HEK293 (cell line): ENCODE measurements around the gene IVD.

ENCODE experiments used
- CTCF ChIA-PET: fragments of 350-600 bp; formaldehyde crosslinking; extraction: SDS; loops from one replicate; lab custom pipeline; 2021; ENCODE audit warnings: antibody characterized with exemption; lab: Yijun Ruan, JAX
- POLR2A ChIA-PET: fragments of 300-600 bp; formaldehyde crosslinking; extraction: SDS; loops from one replicate; lab custom pipeline; 2020; ENCODE audit warnings: antibody characterized with exemption, inconsistent platforms; lab: Yijun Ruan, JAX
- H3K27ac ChIP-seq: fragments of 200-500 bp; sonication (Bioruptor generic); 2 replicates; pipeline ENCODE4 v1.5.1; 2014; ENCODE audit warnings: low read depth, low read length, control low read depth, inconsistent platforms; ENCODE audit errors: extremely low read depth
- H3K36me3 ChIP-seq, 2 experiments: fragments of 200-500 bp in 1 of 2; sonication (Bioruptor generic) in 1 of 2; 1 replicate in 1 of 2; 2 replicates in 1 of 2; pipeline ENCODE4 v1.5.1; 2014 to 2017; ENCODE audit warnings: inconsistent platforms in 2 of 2, low read length in 2 of 2; ENCODE audit not compliant: control insufficient read depth in 2 of 2, insufficient read depth in 1 of 2
- H3K4me1 ChIP-seq: fragments of 200-500 bp; sonication (Bioruptor generic); 2 replicates; pipeline ENCODE4 v1.5.1; 2014; ENCODE audit warnings: mild to moderate bottlenecking, low read length, inconsistent platforms; ENCODE audit not compliant: control insufficient read depth, insufficient read depth
- H3K4me3 ChIP-seq: 2 replicates; pipeline ENCODE4 v1.5.1; 2011; ENCODE audit warnings: low read depth, mild to moderate bottlenecking, control low read depth, low read length, moderate library complexity
- H3K9me3 ChIP-seq: fragments of 200-500 bp; sonication (Bioruptor generic); 2 replicates; pipeline ENCODE4 v1.5.1; 2014; ENCODE audit warnings: low read depth, low read length, inconsistent platforms; ENCODE audit not compliant: control insufficient read depth, insufficient read depth
- GLIS1 ChIP-seq: fragments of 450-650 bp; formaldehyde crosslinking; IDR thresholded peaks from 2 replicates; pipeline ENCODE4 v1.5.1; 2016; ENCODE audit warnings: missing biosample characterization, missing genetic modification characterization
- GLIS2 ChIP-seq: fragments of 450-650 bp; formaldehyde crosslinking; IDR thresholded peaks from 2 replicates; pipeline ENCODE4 v1.5.1; 2016; ENCODE audit warnings: missing biosample characterization, missing genetic modification characterization
- MZF1 ChIP-seq: fragments of 450-650 bp; formaldehyde crosslinking; IDR thresholded peaks from 2 replicates; pipeline ENCODE4 v1.5.1; 2017; ENCODE audit warnings: missing biosample characterization, missing genetic modification characterization, borderline replicate concordance
- SP2 ChIP-seq: fragments of 450-650 bp; formaldehyde crosslinking; IDR thresholded peaks from 2 replicates; pipeline ENCODE4 v1.5.1; 2016; ENCODE audit warnings: missing biosample characterization, missing genetic modification characterization
- SP3 ChIP-seq: fragments of 450-650 bp; formaldehyde crosslinking; IDR thresholded peaks from 2 replicates; pipeline ENCODE4 v1.5.1; 2016; ENCODE audit warnings: missing biosample characterization, missing genetic modification characterization
- ZBTB20 ChIP-seq: fragments of 450-650 bp; formaldehyde crosslinking; IDR thresholded peaks from 2 replicates; pipeline ENCODE4 v1.5.1; 2016; ENCODE audit warnings: missing biosample characterization, missing genetic modification characterization
- ZBTB8A ChIP-seq: fragments of 450-650 bp; formaldehyde crosslinking; IDR thresholded peaks from 2 replicates; pipeline ENCODE4 v1.5.1; 2016; ENCODE audit warnings: missing biosample characterization, missing genetic modification characterization
- ZIC2 ChIP-seq: fragments of 450-650 bp; formaldehyde crosslinking; IDR thresholded peaks from 2 replicates; pipeline ENCODE4 v1.5.1; 2016; ENCODE audit warnings: missing biosample characterization, missing genetic modification characterization
- ZNF140 ChIP-seq: fragments of 450-650 bp; formaldehyde crosslinking; IDR thresholded peaks from 2 replicates; pipeline ENCODE4 v1.5.1; 2016; ENCODE audit warnings: missing biosample characterization, missing genetic modification characterization
- ZNF23 ChIP-seq: fragments of 450-650 bp; formaldehyde crosslinking; IDR thresholded peaks from 2 replicates; pipeline ENCODE4 v1.5.1; 2016; ENCODE audit warnings: missing biosample characterization, missing genetic modification characterization, borderline replicate concordance
- ZNF341 ChIP-seq: fragments of 450-650 bp; formaldehyde crosslinking; IDR thresholded peaks from 2 replicates; pipeline ENCODE4; 2016; ENCODE audit warnings: low read depth, missing biosample characterization, missing genetic modification characterization
- ZNF366 ChIP-seq: fragments of 450-650 bp; formaldehyde crosslinking; conservative IDR thresholded peaks from 2 replicates; pipeline ENCODE4 v1.5.1; 2016; ENCODE audit warnings: missing biosample characterization, missing genetic modification characterization
- ZNF555 ChIP-seq: fragments of 450-650 bp; formaldehyde crosslinking; conservative IDR thresholded peaks from 2 replicates; pipeline ENCODE4 v1.5.1; 2017; ENCODE audit warnings: missing biosample characterization, mild to moderate bottlenecking, missing genetic modification characterization, inconsistent platforms
- ZNF596 ChIP-seq: fragments of 450-650 bp; IDR thresholded peaks from 2 replicates; pipeline ENCODE4 v1.5.0; 2018; ENCODE audit warnings: missing biosample characterization, mild to moderate bottlenecking, missing genetic modification characterization, moderate library complexity
- ZNF629 ChIP-seq: fragments of 450-650 bp; formaldehyde crosslinking; IDR thresholded peaks from 2 replicates; pipeline ENCODE4 v1.5.1; 2017; ENCODE audit warnings: missing biosample characterization, missing genetic modification characterization
- ZNF76 ChIP-seq: fragments of 450-650 bp; formaldehyde crosslinking; IDR thresholded peaks from 2 replicates; pipeline ENCODE4; 2016; ENCODE audit warnings: low read depth, missing biosample characterization, missing genetic modification characterization, borderline replicate concordance
- ZNF776 ChIP-seq: fragments of 450-650 bp; formaldehyde crosslinking; IDR thresholded peaks from 2 replicates; pipeline ENCODE4 v1.5.0; 2017; ENCODE audit warnings: missing biosample characterization, missing genetic modification characterization, borderline replicate concordance
- ZNF792 ChIP-seq: fragments of 450-650 bp; formaldehyde crosslinking; IDR thresholded peaks from 2 replicates; pipeline ENCODE4 v1.5.1; 2016; ENCODE audit warnings: missing biosample characterization, missing genetic modification characterization
- ZSCAN30 ChIP-seq: fragments of 450-650 bp; IDR thresholded peaks from 2 replicates; pipeline ENCODE4 v1.5.1; 2018; ENCODE audit warnings: missing biosample characterization, mild to moderate bottlenecking, missing genetic modification characterization, moderate library complexity
- TF ChIP-seq, protein P1 (sequence below): fragments of 450-650 bp; formaldehyde crosslinking; IDR thresholded peaks from 2 replicates; pipeline ENCODE4 v1.5.1; 2017; ENCODE audit warnings: missing biosample characterization, missing genetic modification characterization
- TF ChIP-seq, protein P2 (sequence below): fragments of 450-650 bp; formaldehyde crosslinking; IDR thresholded peaks from 2 replicates; pipeline ENCODE4 v1.5.1; 2016; ENCODE audit warnings: missing biosample characterization, missing genetic modification characterization
- TF ChIP-seq, protein P3 (sequence below): fragments of 450-650 bp; formaldehyde crosslinking; IDR thresholded peaks from 2 replicates; pipeline ENCODE4 v1.5.1; 2016; ENCODE audit warnings: missing biosample characterization, missing genetic modification characterization
- TF ChIP-seq, protein P4 (sequence below): fragments of 450-650 bp; formaldehyde crosslinking; IDR thresholded peaks from 2 replicates; pipeline ENCODE4 v1.5.1; 2016; ENCODE audit warnings: missing biosample characterization, missing genetic modification characterization

The IVD gene

DNA sequence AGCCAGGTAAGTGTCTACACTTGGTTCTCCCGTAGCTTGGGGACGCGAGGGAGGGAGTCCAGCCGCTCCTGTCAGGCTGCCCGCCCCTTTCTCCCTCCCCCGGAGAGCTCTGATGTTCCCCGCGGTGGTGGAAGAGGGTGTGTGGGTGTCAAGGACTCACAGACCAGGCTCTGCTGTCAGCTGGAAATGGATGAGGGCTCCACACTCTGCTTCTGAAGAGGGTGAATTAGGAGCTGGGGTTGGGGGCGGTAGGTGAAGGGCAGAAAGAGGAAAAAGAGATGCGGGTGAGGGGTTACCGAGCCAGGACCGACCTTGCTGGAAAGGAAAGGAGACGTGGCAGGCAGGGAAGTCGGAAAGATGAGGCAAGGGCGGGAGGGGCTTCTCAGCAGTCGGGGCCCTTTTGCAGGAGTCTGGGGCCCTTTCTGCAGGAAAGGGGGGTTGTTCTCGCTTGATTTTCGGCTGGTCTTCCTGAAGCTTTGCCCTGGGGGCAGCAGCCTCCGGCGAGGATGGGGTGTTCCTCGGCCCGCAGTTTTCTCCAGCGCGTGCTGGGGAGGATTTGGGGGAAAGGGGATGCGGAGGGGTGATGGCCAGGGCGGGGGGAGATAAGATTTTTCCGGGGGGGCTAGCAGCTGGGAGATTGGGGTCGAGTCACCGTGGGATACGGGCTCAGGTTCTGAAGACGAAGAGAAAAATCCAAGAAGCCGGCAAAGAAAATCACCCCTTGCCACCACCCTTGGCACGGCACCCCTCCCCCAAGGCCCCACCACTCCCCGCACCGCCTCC is 34.6 kb downstream of the IVD start (continued):
- TF ChIP-seq, protein P1, sequence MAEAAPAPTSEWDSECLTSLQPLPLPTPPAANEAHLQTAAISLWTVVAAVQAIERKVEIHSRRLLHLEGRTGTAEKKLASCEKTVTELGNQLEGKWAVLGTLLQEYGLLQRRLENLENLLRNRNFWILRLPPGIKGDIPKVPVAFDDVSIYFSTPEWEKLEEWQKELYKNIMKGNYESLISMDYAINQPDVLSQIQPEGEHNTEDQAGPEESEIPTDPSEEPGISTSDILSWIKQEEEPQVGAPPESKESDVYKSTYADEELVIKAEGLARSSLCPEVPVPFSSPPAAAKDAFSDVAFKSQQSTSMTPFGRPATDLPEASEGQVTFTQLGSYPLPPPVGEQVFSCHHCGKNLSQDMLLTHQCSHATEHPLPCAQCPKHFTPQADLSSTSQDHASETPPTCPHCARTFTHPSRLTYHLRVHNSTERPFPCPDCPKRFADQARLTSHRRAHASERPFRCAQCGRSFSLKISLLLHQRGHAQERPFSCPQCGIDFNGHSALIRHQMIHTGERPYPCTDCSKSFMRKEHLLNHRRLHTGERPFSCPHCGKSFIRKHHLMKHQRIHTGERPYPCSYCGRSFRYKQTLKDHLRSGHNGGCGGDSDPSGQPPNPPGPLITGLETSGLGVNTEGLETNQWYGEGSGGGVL (tag by site-specific recombination): peak; percentile 74
- TF ChIP-seq ZNF792 (tag by site-specific recombination): no peak
- TF ChIP-seq MZF1 (tag by site-specific recombination): no peak; the same call in 1 of the 2 replicates
- TF ChIP-seq ZNF140 (tag by site-specific recombination): no peak
- peak; percentile 51 for TF ChIP-seq ZNF366 (tag by site-specific recombination)
- no peak for TF ChIP-seq ZNF596 (tag by site-specific recombination)
- TF ChIP-seq, protein P2, sequence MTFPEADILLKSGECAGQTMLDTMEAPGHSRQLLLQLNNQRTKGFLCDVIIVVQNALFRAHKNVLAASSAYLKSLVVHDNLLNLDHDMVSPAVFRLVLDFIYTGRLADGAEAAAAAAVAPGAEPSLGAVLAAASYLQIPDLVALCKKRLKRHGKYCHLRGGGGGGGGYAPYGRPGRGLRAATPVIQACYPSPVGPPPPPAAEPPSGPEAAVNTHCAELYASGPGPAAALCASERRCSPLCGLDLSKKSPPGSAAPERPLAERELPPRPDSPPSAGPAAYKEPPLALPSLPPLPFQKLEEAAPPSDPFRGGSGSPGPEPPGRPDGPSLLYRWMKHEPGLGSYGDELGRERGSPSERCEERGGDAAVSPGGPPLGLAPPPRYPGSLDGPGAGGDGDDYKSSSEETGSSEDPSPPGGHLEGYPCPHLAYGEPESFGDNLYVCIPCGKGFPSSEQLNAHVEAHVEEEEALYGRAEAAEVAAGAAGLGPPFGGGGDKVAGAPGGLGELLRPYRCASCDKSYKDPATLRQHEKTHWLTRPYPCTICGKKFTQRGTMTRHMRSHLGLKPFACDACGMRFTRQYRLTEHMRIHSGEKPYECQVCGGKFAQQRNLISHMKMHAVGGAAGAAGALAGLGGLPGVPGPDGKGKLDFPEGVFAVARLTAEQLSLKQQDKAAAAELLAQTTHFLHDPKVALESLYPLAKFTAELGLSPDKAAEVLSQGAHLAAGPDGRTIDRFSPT (tag by site-specific recombination): peak; percentile 28; the same call in 1 of the 2 replicates
- TF ChIP-seq ZNF76 (tag by site-specific recombination): peak; percentile 14; the same call in 1 of the 2 replicates
- peak; percentile 32; the same call in 1 of the 2 replicates for TF ChIP-seq ZIC2 (tag by site-specific recombination)
- no peak for TF ChIP-seq ZNF23 (tag by site-specific recombination)
- no peak for TF ChIP-seq ZNF555 (tag by site-specific recombination)
- peak; percentile 63 for TF ChIP-seq SP2 (tag by site-specific recombination)
- TF ChIP-seq, protein P3, sequence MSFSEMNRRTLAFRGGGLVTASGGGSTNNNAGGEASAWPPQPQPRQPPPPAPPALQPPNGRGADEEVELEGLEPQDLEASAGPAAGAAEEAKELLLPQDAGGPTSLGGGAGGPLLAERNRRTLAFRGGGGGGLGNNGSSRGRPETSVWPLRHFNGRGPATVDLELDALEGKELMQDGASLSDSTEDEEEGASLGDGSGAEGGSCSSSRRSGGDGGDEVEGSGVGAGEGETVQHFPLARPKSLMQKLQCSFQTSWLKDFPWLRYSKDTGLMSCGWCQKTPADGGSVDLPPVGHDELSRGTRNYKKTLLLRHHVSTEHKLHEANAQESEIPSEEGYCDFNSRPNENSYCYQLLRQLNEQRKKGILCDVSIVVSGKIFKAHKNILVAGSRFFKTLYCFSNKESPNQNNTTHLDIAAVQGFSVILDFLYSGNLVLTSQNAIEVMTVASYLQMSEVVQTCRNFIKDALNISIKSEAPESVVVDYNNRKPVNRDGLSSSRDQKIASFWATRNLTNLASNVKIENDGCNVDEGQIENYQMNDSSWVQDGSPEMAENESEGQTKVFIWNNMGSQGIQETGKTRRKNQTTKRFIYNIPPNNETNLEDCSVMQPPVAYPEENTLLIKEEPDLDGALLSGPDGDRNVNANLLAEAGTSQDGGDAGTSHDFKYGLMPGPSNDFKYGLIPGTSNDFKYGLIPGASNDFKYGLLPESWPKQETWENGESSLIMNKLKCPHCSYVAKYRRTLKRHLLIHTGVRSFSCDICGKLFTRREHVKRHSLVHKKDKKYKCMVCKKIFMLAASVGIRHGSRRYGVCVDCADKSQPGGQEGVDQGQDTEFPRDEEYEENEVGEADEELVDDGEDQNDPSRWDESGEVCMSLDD (tag by site-specific recombination): peak; percentile 81

DNA sequence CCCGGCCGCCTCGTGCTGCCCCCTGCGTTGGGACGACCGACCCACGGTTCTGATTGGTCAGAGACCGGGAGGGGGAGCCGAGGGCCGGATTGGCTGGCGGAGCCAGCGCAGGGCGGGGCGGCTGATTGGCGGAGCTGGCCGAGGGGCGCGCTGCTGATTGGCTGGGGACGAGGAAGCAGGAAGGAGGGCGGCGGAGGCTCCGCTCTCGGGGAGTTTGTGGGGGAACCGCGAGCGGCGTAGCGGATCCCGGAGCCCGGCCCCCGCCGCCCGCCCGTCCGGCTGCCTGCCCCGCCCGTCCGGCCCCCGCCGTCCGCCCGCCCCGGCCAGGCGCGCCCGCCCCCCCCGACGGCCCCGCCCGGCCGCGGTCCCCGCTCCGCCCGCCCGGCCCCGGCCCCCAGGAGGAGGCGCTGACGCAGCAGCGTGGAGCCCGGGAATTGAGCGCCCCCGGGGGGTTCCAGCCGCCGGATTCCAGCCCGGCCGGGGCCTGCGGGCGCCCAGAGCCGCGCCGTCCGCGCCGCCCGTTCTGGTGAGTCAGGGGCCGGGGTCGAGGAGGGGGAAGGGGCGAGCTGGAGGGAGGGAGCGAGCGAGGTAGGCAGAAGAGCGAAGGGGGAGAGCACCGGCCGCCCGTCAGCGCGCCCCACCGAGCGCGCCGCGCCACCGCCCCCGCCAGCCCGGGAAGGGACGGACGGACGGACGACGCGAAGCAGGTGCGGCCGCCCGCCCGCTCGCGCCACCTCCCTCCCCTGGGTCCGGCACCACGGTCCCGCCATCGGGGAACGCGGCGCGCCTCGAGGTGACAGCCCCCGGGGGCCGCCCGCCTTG is 35.4 kb downstream of the IVD start, which contains the start of gene BAHD1:
Gene BAHD1, plus strand, starts transcription at position 211 of the 822 bp plus-strand sequence. CDS start 17,512 bp downstream, outside the sequence.
- Histone ChIP-seq H3K27ac (peak within 1 kb of the TSS; percentile 73; the same call in 1 of the 2 replicates), H3K4me3 (peak within 1 kb of the TSS; percentile 61), H3K4me1 (peaks cover 21% of the 10 kb centered on the region), H3K36me3 (no peaks in the 10 kb centered on the region), H3K9me3 (no peaks in the 10 kb centered on the region)
- ChIA-PET POLR2A (interaction anchor here (0.5 to 2.2 kb wide), 8 partner anchors 10 to 457 kb away, joined by 3 to 12 read pairs (median 4); partner anchors contain the start of genes CHST14 and IVD), CTCF (interaction anchor here (0.5 to 1.5 kb wide), 6 partner anchors 8 to 72 kb away, joined by 3 to 6 read pairs (median 4); no protein-coding TSS in a partner anchor)
- TF ChIP-seq ZIC2 (tag by site-specific recombination) (no peak), SP2 (tag by site-specific recombination) (peak; percentile 88), SP3 (tag by site-specific recombination) (peak; percentile 64), ZNF776 (no peak), ZBTB20 (tag by site-specific recombination) (peak; percentile 69; the same call in 1 of the 2 replicates), ZNF629 (no peak), GLIS1 (tag by site-specific recombination) (peak; percentile 64; the same call in 1 of the 2 replicates), ZBTB8A (peak; percentile 82), ZSCAN30 (0 out of 2 replicates have a peak, but pooled peaks have one; percentile 24), ZNF341 (tag by site-specific recombination) (peak; percentile 94), GLIS2 (tag by site-specific recombination) (peak; percentile 61)
- TF ChIP-seq, protein P4, sequence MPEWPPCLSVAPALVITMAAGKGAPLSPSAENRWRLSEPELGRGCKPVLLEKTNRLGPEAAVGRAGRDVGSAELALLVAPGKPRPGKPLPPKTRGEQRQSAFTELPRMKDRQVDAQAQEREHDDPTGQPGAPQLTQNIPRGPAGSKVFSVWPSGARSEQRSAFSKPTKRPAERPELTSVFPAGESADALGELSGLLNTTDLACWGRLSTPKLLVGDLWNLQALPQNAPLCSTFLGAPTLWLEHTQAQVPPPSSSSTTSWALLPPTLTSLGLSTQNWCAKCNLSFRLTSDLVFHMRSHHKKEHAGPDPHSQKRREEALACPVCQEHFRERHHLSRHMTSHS: no peak
- TF ChIP-seq, protein P1 (tag by site-specific recombination): peak; percentile 39; the same call in 1 of the 2 replicates
